Putamen (tissue), 1 donor: ENCODE results near the gene SHQ1.
"Not testable (repeated sequence)": the region's sequence is repeated elsewhere in the genome, so short reads cannot be mapped to it uniquely, and the experiment has no call there.

ENCODE experiments used
- DNase-seq: peaks from one replicate; pipeline ENCODE4 v3.0.0-alpha.2; 2016; ENCODE audit warnings: low spot score

SHQ1 gene

DNA sequence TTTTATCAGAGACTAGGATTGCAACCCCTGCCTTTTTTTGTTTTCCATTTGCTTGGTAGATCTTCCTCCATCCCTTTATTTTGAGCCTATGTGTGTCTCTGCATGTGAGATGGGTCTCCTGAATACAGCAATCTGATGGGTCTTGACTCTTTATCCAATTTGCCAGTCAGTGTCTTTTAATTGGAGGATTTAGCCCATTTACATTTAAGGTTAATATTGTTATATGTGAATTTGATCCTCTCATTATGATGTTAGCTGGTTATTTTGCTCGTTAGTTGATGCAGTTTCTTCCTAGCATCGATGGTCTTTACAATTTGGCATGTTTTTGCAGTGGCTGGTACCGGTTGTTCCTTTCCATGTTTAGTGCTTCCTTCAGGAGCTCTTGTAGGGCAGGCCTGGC is 134.1 kb downstream of the SHQ1 start:
- DNase-seq = not testable (repeated sequence)

DNA sequence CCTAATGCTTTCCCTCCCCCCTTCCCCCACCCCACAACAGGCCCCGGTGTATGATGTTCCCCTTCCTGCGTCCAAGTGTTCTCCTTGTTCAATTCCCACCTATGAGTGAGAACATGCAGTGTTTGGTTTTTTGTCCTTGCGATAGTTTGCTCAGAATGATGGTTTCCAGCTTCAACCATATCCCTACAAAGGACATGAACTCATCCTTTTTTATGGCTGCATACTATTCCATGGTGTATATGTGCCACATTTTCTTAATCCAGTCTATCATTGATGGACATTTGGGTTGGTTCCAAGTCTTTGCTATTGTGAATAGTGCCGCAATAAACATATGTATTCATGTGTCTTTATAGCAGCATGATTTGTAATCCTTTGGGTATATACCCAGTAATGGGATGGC is 137.8 kb downstream of the SHQ1 start:
- DNase-seq = not testable (repeated sequence)

DNA sequence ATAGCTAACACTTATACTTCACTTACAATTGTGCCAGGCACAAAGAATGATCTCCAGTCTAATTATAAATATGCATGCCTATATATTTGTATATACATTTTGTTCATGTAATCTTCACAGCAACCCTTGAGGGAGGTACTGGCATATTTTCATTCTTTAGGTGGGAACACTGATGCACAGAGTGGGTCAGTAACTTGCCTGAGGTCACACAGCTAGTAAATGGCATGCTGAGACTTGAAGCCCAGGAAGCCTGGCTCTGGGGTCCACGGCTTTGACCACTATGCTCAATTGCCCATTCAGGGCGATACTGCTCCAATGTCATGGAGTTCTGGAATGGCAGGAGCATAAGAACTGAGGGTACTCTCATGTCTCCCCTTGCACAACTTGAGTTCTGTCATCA is 139.8 kb downstream of the SHQ1 start:
- DNase-seq = no peak

DNA sequence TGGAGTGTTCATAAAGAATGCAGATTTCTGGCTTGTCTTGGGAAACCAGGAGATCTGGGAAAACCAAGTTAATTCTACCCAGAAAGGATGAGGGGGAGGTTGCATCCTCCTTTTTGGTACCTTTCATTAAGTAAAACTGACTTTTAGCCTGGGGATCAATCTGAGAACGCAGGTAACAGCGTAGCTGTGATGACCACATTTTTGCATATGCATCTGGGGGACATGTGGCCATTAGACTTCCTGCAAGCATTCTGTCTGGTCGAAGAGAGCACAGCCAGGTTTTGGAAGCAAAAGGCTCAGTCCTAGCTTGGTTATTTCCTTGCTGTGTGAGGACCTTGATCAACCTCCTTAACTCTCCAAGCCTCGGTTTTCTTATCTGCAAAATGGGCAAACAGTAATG is 145.2 kb downstream of the SHQ1 start:
- no peak for DNase-seq

DNA sequence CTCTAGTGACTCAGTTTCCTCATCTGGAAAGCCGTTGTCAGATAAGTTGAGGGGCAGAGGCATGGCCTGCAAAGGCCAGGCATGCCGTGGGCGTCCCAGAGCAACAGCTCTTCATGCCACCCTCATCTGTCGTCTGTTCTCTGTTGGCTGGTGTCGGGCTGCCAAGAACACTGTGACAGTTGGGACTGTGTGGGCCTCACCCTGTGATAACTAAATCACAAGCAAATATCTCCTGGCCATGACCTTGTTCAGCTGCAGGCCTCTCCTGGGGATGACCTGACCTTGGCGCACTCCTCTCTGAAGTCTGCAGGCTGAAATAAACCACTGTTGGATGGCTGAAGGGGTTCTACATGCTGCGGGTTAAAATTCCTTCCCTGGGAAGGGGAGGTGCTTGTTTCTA is 145.9 kb downstream of the SHQ1 start:
- DNase-seq = no peak

DNA sequence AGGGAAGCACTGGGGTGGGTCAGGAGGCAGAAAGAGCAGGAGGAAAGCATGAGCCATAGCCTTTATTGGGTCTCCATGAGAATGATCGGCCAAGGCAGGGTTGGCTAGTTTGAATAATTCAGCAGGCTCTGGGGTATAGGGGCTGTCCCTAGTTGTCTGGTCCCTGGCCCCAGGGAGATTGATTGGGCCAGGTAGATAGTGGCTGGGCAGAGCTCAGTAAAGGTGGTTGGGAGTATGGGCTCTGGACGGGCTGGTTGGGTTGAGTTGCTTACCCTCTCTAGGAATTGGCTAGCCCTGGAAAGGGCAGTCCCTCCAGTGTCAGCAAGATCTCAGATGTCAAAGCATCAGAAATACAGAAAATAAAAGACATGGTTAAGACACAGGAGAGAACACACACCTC is 148.1 kb downstream of the SHQ1 start:
- no peak for DNase-seq

DNA sequence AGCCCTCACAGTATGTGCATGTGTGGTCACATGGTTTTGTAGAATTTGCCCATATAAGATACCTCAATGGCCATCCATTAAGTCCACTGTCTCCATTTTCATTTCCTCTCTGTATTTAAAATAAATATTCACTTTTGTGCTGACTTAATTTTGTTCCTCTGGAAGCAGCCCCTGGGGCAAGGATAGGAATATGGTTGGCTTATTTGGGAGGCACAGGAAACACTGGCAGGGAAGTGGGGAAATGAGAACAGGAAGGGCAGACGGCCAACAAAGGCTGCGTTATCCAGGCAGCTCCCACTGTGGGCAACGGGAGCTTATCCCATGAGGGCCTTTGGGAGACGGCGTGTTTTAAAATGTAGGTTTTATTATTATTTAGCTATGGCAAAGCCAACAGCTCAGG is 148.6 kb downstream of the SHQ1 start:
- no peak for DNase-seq
